ENCODE data around the gene EDIL3. TPM values are rescaled to one million over a fixed set of nuclear protein-coding genes. Genes with fewer than 3 reads are reported as not detected.

EDIL3 gene
- total RNA-seq, 1 donor from 2014 or later, result 23.6 TPM

- DNase-seq (ENCODE audit: low spot score), result no peak
- intact Hi-C loops (cut with DNase I), result no loop called here
These were observed 488.8 kb downstream of the EDIL3 start for GRCh38 chr5:83895860-83896259.

DNA sequence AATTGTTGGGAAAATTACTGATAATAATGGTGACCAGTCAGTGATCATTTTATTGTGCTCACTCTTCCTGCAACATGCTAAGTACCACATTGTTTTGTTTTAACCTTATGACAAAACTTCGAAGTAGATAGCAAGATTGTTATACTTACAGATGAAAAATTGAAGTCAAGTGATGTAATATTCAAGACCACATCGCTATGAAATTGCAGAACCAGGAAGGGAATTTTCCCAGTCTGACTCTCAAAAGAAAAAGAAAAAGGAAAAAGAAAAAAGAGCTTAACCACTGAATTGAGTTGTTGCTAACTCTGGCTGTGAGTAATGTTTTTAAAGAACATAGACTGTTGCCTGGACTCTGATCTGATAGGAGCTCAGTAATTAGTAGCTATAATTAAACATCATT lies 493.4 kb downstream of the EDIL3 start:
- intact Hi-C loops (cut with DNase I), result no loop called here
- DNase-seq (ENCODE audit: low spot score), result no peak
